Neural progenitor cell (in vitro differentiated cells): ENCODE measurements around the gene RARRES2. TPM values are rescaled to one million over a fixed set of nuclear protein-coding genes. Genes with fewer than 3 reads are reported as not detected.

ENCODE experiments used
- DNase-seq: peaks from one replicate; pipeline ENCODE4 v3.0.0-alpha.2; 2016; ENCODE audit warnings: low spot score
- H2AFZ ChIP-seq: fragments of 200-600 bp; sonication (generic); replicated peaks from 2 replicates; pipeline ENCODE4 v1.6.1; 2016; ENCODE audit warnings: antibody characterized with exemption
- H3F3A ChIP-seq: fragments of 200-600 bp; sonication (generic); 2 replicates; pipeline ENCODE4 v1.6.1; 2016; ENCODE audit warnings: antibody characterized with exemption, low read depth
- H3K27ac ChIP-seq: fragments of 200-600 bp; sonication (generic); 2 replicates; pipeline ENCODE4 v1.5.1; 2016; ENCODE audit warnings: mild to moderate bottlenecking
- H3K27me3 ChIP-seq: fragments of 200-600 bp; sonication (generic); 2 replicates; pipeline ENCODE4 v1.6.1; 2016; ENCODE audit warnings: mild to moderate bottlenecking, moderate library complexity
- H3K36me3 ChIP-seq: fragments of 200-600 bp; sonication (generic); 2 replicates; pipeline ENCODE4 v1.5.1; 2016
- H3K4me1 ChIP-seq: fragments of 200-600 bp; sonication (generic); 2 replicates; pipeline ENCODE4 v1.6.1; 2016; ENCODE audit warnings: mixed run types
- H3K4me2 ChIP-seq: fragments of 200-600 bp; sonication (generic); 2 replicates; pipeline ENCODE4 v1.6.1; 2016
- H3K4me3 ChIP-seq: fragments of 200-600 bp; sonication (generic); 2 replicates; pipeline ENCODE4 v1.5.1; 2016
- H3K79me2 ChIP-seq: fragments of 200-600 bp; sonication (generic); 2 replicates; pipeline ENCODE4 v1.6.1; 2016; ENCODE audit warnings: low read depth
- H3K9ac ChIP-seq: fragments of 200-600 bp; sonication (generic); 2 replicates; pipeline ENCODE4 v1.6.1; 2016
- H3K9me3 ChIP-seq: fragments of 200-600 bp; sonication (generic); 2 replicates; pipeline ENCODE4 v1.5.1; 2016; ENCODE audit warnings: low read depth
- H4K20me1 ChIP-seq: fragments of 200-600 bp; sonication (generic); 2 replicates; pipeline ENCODE4 v1.6.1; 2016; ENCODE audit warnings: low read depth
- H3K27ac Mint-ChIP-seq: 3 replicates; pipeline ENCODE4 v1.8.0; 2021; ENCODE audit warnings: mixed read lengths
- H3K27me3 Mint-ChIP-seq: 2 replicates; pipeline ENCODE4 v1.8.0; 2022; ENCODE audit warnings: low read depth, mild to moderate bottlenecking, inconsistent platforms, moderate library complexity, mixed read lengths; ENCODE audit not compliant: insufficient read depth
- H3K36me3 Mint-ChIP-seq: 3 replicates; pipeline ENCODE4 v1.8.0; 2021; ENCODE audit warnings: mixed read lengths
- H3K4me1 Mint-ChIP-seq: 3 replicates; pipeline ENCODE4 v1.8.0; 2021; ENCODE audit warnings: mixed read lengths
- H3K4me3 Mint-ChIP-seq: 3 replicates; pipeline ENCODE4 v1.8.0; 2021; ENCODE audit warnings: mild to moderate bottlenecking, moderate library complexity, mixed read lengths
- H3K9me3 Mint-ChIP-seq: 3 replicates; pipeline ENCODE4 v1.8.0; 2020; ENCODE audit warnings: mixed read lengths
- CTCF ChIP-seq: fragments of 200-600 bp; sonication (generic); IDR thresholded peaks from 2 replicates; pipeline ENCODE4 v1.5.1; 2017; ENCODE audit warnings: antibody characterized with exemption, mild to moderate bottlenecking
- EZH2 ChIP-seq: fragments of 200-600 bp; sonication (generic); IDR thresholded peaks from 2 replicates; pipeline ENCODE4 v1.6.1; 2017; ENCODE audit warnings: antibody characterized with exemption, mild to moderate bottlenecking, moderate library complexity
- EZH2phosphoT487 ChIP-seq: fragments of 200-600 bp; sonication (generic); IDR thresholded peaks from 2 replicates; pipeline ENCODE4 v1.6.1; 2017; ENCODE audit warnings: antibody characterized with exemption
- total RNA-seq: library from RNA; depleted of rRNA; stranded (reverse); fragments of >200 nt; gene quantifications from 2 replicates; pipeline ENCODE4 v1.2.3, GENCODE V29; 2015; ENCODE audit warnings: low replicate concordance

Gene RARRES2
- total RNA-seq, 1 donor from 2014 or later: 0.19 TPM

- Histone ChIP-seq H3F3A (peaks cover 5% of the 10 kb centered on the region), H3K9ac (no peak overlapping the region), H3K79me2 (peaks cover 7% of the 10 kb centered on the region), H3K27ac (no peak overlapping the region), H3K4me1 (peaks cover 14% of the 10 kb centered on the region), H2AFZ (no peak overlapping the region), H4K20me1 (no peaks in the 10 kb centered on the region), H3K4me2 (no peak overlapping the region), H3K9me3 (no peaks in the 10 kb centered on the region), H3K4me3 (no peak overlapping the region), H3K27me3 (no peaks in the 10 kb centered on the region), H3K36me3 (no peaks in the 10 kb centered on the region)
- no peak for DNase-seq
- Mint-ChIP-seq H3K4me1 (peaks cover 20% of the 10 kb centered on the region), H3K27ac (no peak overlapping the region), H3K4me3 (no peak overlapping the region), H3K27me3 (peaks cover 4% of the 10 kb centered on the region), H3K36me3 (no peaks in the 10 kb centered on the region), H3K9me3 (peaks cover 2% of the 10 kb centered on the region)
- TF ChIP-seq EZH2 (no peak), EZH2phosphoT487 (no peak), CTCF (no peak)
These were observed 14.1 kb downstream of the RARRES2 start for GRCh38 chr7:150327308-150327707.

- no peaks in the 10 kb centered on the region for H3K9me3 ChIP-seq
- no peak overlapping the region for H3K27ac ChIP-seq
- Mint-ChIP-seq H3K9me3 (peaks cover 2% of the 10 kb centered on the region), H3K4me3 (no peak overlapping the region), H3K4me1 (peaks cover 20% of the 10 kb centered on the region), H3K27ac (no peak overlapping the region), H3K36me3 (no peaks in the 10 kb centered on the region), H3K27me3 (peaks cover 6% of the 10 kb centered on the region)
- peaks cover 5% of the 10 kb centered on the region for H3F3A ChIP-seq
- H3K36me3 ChIP-seq: no peaks in the 10 kb centered on the region
- no peak overlapping the region for H3K4me3 ChIP-seq
- H2AFZ ChIP-seq: no peak overlapping the region
- no peaks in the 10 kb centered on the region for H4K20me1 ChIP-seq
- H3K79me2 ChIP-seq: peaks cover 7% of the 10 kb centered on the region
- H3K27me3 ChIP-seq: no peaks in the 10 kb centered on the region
- no peak overlapping the region for H3K4me2 ChIP-seq
- no peak overlapping the region for H3K9ac ChIP-seq
- H3K4me1 ChIP-seq: peaks cover 14% of the 10 kb centered on the region
- TF ChIP-seq EZH2phosphoT487 (no peak), CTCF (no peak), EZH2 (no peak)
- DNase-seq: no peak
These were observed 14.7 kb downstream of the RARRES2 start for GRCh38 chr7:150326657-150327268.

GRCh38 chr7:150325901-150326300 is 15.5 kb downstream of the RARRES2 start:
- Histone ChIP-seq H3K4me2 (no peak overlapping the region), H3K27me3 (no peaks in the 10 kb centered on the region), H3K27ac (no peak overlapping the region), H3F3A (peaks cover 5% of the 10 kb centered on the region), H2AFZ (no peak overlapping the region), H3K4me3 (no peak overlapping the region), H3K9me3 (no peaks in the 10 kb centered on the region), H3K9ac (no peak overlapping the region), H3K4me1 (peaks cover 14% of the 10 kb centered on the region), H3K79me2 (peaks cover 7% of the 10 kb centered on the region), H3K36me3 (no peaks in the 10 kb centered on the region), H4K20me1 (no peaks in the 10 kb centered on the region)
- Mint-ChIP-seq H3K27me3 (peaks cover 6% of the 10 kb centered on the region), H3K36me3 (no peaks in the 10 kb centered on the region), H3K9me3 (peaks cover 2% of the 10 kb centered on the region), H3K4me1 (peaks cover 23% of the 10 kb centered on the region), H3K4me3 (no peak overlapping the region), H3K27ac (no peak overlapping the region)
- TF ChIP-seq EZH2 (no peak), CTCF (no peak), EZH2phosphoT487 (no peak)
- DNase-seq: no peak
